Fibroblast of the aortic adventitia (primary cell): ENCODE data around the gene OSBPL7. TPM values are rescaled to one million over a fixed set of nuclear protein-coding genes. Genes with fewer than 3 reads are reported as not detected.

Experiments used
- DNase-seq: peaks from one replicate; pipeline ENCODE4 v3.0.0-alpha.2; 2010; ENCODE audit warnings: low read depth
- H3K4me3 ChIP-seq: 2 replicates; pipeline ENCODE4 v1.5.1; 2011; ENCODE audit warnings: low read depth, mild to moderate bottlenecking, control low read depth, low read length, moderate library complexity
- total RNA-seq: library from RNA; depleted of rRNA; stranded (reverse); fragments of >200 nt; gene quantifications from 2 replicates; pipeline ENCODE4 v1.2.3, GENCODE V29; 2012; ENCODE audit warnings: low replicate concordance
- TF ChIP-seq, protein P1 (sequence below): IDR thresholded peaks from 2 replicates; pipeline ENCODE4 v1.5.1; 2011; ENCODE audit warnings: mild to moderate bottlenecking, low read length, control low read depth, inconsistent platforms; ENCODE audit not compliant: insufficient read depth

OSBPL7 gene
- total RNA-seq, 1 donor: 6.1 TPM

DNA sequence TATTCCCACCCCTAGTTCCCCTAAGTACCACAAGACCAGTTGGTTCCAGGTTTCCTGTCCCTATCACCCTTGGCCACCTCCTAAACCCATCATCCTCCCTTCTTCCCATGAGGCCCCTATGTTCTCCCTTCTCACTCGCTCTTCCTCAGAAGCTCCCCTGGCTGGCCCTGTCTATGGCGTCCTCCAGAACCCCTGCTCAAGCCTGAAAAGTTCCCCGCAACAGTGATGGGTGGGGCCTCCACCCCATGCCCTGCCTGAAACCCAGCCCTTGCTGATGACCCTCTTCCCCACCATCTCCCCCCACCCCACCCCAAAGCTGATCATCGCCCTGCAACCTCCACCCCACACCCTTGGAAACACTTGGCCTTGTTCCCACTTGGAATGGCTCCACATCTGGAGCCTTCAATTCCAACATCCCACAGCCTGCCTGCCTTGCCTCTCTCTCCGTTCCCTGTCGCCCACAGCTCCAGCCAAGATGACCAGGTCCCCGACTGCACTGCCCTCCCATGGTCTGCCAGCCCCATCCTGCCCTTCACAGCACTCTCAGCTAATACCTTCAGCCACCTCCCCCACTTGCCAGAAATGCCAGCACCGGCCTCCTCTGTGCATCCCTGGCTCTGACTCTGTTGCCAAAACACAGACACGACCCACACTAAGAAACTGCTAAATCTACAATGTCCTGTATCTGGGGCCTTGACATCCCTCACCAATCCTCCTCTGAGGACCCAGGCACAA is 10.5 kb downstream of the OSBPL7 start:
- TF ChIP-seq, protein P1, sequence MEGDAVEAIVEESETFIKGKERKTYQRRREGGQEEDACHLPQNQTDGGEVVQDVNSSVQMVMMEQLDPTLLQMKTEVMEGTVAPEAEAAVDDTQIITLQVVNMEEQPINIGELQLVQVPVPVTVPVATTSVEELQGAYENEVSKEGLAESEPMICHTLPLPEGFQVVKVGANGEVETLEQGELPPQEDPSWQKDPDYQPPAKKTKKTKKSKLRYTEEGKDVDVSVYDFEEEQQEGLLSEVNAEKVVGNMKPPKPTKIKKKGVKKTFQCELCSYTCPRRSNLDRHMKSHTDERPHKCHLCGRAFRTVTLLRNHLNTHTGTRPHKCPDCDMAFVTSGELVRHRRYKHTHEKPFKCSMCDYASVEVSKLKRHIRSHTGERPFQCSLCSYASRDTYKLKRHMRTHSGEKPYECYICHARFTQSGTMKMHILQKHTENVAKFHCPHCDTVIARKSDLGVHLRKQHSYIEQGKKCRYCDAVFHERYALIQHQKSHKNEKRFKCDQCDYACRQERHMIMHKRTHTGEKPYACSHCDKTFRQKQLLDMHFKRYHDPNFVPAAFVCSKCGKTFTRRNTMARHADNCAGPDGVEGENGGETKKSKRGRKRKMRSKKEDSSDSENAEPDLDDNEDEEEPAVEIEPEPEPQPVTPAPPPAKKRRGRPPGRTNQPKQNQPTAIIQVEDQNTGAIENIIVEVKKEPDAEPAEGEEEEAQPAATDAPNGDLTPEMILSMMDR: no peak
- DNase-seq: no peak
- no peak overlapping the region for H3K4me3 ChIP-seq

DNA sequence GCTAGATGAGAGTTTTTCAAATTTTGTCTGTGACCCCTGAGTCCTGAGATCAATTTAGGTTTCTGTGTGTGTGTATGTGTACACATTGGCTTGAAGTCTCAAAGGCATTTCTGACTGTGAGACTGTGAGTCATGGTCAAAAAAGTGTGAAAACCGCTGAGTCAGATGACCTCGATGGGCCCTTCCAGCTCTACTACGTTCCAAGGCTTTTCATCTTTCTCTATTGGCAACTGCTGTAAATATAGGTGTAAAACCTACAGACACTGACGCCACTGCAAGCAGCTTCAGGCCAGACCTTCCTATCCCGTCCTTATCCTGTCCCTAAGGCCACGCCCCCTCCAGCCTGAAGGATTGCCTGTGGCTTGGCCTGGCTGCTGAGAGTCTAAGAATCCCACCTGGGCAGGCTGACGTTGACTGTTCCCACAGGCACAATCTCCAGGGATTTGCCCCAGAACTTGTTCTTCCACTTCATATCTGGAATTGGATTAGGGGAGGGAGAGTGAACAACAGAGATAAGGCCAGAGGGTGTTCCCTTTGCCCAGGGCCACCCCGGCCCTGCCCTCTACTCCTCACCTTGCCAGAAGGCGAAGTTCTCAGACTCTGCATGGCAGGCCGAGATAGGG is 11.3 kb downstream of the OSBPL7 start:
- DNase-seq: peak; percentile 85
- TF ChIP-seq, protein P1: no peak
- H3K4me3 ChIP-seq: no peak overlapping the region

DNA sequence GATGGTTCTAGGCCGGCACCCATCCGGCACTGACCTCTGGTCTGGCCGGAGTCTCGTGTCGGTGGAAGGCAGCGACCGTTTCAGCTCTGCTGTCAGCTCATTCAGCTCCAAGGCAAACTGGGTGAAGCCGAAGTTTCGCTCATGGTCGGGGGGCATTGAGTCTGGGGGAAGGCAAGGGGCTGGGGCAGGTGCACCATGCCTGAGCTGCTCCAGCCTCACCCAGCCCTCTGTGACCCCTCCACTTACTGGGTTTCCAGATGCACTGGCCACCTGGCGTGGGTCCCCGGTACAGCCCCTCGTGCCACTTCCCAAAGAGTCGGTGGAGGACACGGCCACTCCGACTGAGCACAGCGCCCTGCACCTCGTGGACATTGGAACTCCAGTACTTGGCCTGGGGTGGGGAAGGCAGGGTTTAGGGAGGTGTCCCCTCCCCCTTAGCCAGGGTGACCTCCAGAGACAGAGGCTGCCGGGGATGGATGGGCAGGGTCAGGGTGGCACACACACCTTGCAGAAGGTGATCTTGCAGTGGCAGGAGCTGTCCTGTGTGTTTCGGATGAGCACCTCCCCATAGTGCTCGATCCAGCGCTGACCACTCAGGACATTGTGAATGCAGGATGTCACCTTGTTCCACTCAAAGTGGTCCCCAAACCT is 12.6 kb downstream of the OSBPL7 start:
- TF ChIP-seq, protein P1: no peak
- no peak for DNase-seq
- no peak overlapping the region for H3K4me3 ChIP-seq

DNA sequence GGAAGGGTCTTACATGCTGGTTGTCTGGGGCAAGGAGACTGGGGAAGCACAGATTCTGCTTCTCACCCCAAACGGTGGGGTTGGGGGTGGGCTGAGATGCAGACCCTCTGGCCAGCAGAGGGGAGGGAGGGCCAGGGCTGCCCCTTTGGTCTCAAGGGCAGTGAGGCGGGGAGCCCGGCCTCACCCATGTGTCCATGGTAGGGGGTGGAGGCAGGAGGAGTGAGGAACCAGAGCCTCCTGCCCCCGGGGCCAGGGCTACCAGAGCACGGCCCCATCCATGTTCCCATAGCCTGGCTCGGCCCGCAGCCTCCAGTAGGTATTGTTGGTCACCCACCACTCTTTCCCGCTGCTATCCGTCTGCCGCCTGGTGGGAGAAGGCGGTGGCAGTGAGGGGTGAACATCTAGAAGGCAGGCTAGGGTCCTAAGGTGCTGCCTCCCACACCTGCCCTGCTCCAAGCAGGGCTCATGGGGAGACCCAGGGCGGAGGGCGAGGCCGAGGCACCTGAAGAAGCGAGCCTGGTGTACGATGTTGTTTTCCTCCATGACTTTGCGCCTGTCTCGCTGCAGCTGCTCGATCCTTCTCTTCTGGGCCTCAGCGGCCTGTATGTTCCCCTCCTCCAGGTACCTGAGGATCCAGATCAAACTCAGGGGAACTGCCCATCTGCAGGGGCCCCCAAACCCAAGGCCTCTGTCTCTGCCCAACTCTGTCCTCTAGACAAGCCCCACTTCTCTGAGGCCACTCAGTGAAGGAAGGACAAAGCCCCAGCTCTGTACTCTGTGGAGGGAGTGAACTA is 13.4 kb downstream of the OSBPL7 start:
- DNase-seq: no peak
- no peak overlapping the region for H3K4me3 ChIP-seq
- TF ChIP-seq, protein P1: no peak

DNA sequence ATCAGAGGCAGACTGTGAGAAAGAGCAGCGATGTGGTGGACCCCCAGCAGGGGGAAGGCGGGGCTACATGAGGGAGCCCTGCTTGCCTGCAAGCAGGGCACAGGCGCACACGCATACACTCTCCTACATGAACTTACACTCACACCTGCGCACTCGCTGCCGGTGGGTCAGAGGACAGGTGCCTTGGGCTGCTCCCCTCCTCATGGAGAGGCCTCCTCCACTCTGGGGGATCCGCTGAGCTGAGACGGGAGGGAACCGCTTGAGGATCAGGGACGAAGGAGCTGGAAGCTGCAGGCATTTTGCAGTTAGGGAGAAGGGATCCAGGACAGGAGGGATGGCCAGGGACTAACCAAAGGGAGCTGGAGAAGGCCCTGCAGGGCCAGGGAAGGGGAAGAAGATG is 14.2 kb downstream of the OSBPL7 start:
- DNase-seq: no peak
- TF ChIP-seq, protein P1: no peak
- no peak overlapping the region for H3K4me3 ChIP-seq

DNA sequence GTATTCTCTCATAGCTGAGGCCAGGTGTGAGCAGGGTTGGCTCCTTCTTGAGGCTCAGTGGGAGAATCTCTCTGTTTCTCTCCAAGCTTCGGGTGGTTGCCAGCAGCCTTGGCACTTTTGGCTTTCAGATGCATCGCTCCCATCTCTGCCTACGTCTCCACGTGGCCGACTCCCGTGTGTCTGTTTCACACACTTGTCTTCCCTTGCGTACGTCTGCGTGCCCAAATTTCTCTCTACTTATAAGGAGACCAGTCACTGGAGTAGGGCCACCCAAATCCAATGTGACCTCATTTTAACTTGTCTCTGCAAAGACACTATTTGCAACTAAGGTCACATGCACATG is 14.7 kb downstream of the OSBPL7 start:
- no peak for DNase-seq
- H3K4me3 ChIP-seq: no peak overlapping the region
- TF ChIP-seq, protein P1: no peak
